ENCODE measurements around the gene ERCC4.

GRCh38 chr16:13997933-13998332 is 78.0 kb downstream of the ERCC4 start:
- TF ChIP-seq USF2 (IDR thresholded peaks at IDR 0.05) (no peak), JUNB (IDR thresholded peaks at IDR 0.05) (no peak), CTCF (IDR thresholded peaks at IDR 0.05) (no peak), FOXS1 (CRISPR knock-in tag; IDR thresholded peaks at IDR 0.05) (no peak), POLR2A (IDR thresholded peaks at IDR 0.05; ENCODE audit: low read length) (no peak), REST (IDR thresholded peaks at IDR 0.05) (no peak), PHF8 (IDR thresholded peaks at IDR 0.05; ENCODE audit: borderline replicate concordance, low read depth) (no peak), MAFK (IDR thresholded peaks at IDR 0.05; ENCODE audit: partially characterized antibody) (no peak), EP300 (IDR thresholded peaks at IDR 0.05) (no peak), POLR2AphosphoS2 (conservative IDR thresholded peaks at IDR 0.05; ENCODE audit: low read length) (no peak), CHD2 (IDR thresholded peaks at IDR 0.05; ENCODE audit: low read length, partially characterized antibody) (no peak)
